H1 (cell line): ENCODE measurements around the gene DIAPH1. TPM values are rescaled to one million over a fixed set of nuclear protein-coding genes. Genes with fewer than 3 reads are reported as not detected.
A peak's percentile ranks its signal among the peaks of the same experiment; 100 is the strongest.

Experiments
- CTCF ChIA-PET: fragments of 300-600 bp; sonication (Branson Sonifier 250); formaldehyde crosslinking; loops from one replicate; lab custom pipeline; 2021; ENCODE audit not compliant: partially characterized antibody; lab: Charles Lee
- POLR2A ChIA-PET: fragments of 300-600 bp; sonication (Branson Sonifier 250); formaldehyde crosslinking; loops from one replicate; lab custom pipeline; 2021; ENCODE audit warnings: inconsistent platforms; ENCODE audit not compliant: partially characterized antibody; lab: Charles Lee
- DNase-seq, 2 experiments: peaks; one replicate each; pipeline versions ENCODE4 v3.0.0 to v3.0.0-alpha.2; 2010 to 2022; ENCODE audit warnings: low spot score in 2 of 2, low read depth in 1 of 2, mixed read lengths in 1 of 2
- FAIRE-seq: peaks from 2 replicates; lab custom pipeline; 2011; peaks lifted over from hg19 to GRCh38; lab: Jason Lieb, UNC
- H2AFZ ChIP-seq: 2 replicates; pipeline ENCODE4 v1.8.1; 2012; ENCODE audit warnings: low read length, inconsistent platforms
- H2AK5ac ChIP-seq: 2 replicates; pipeline ENCODE4 v1.6.1; 2013; ENCODE audit warnings: low read depth, low read length
- H2BK120ac ChIP-seq: replicated peaks from 2 replicates; pipeline ENCODE3; 2013; ENCODE audit warnings: low read depth, low read length, inconsistent platforms
- H2BK12ac ChIP-seq: 2 replicates; pipeline ENCODE4 v1.6.1; 2013; ENCODE audit warnings: low read depth, low read length
- H2BK15ac ChIP-seq: 2 replicates; pipeline ENCODE4 v1.6.1; 2013; ENCODE audit warnings: low read length
- H2BK20ac ChIP-seq: 2 replicates; pipeline ENCODE4 v1.6.1; 2013; ENCODE audit warnings: low read length
- H2BK5ac ChIP-seq: 2 replicates; pipeline ENCODE4 v1.6.1; 2013; ENCODE audit warnings: low read depth, low read length
- H3K14ac ChIP-seq: 2 replicates; pipeline ENCODE4 v1.6.1; 2013; ENCODE audit warnings: inconsistent platforms; ENCODE audit not compliant: insufficient read length
- H3K18ac ChIP-seq: 2 replicates; pipeline ENCODE4 v1.6.1; 2013; ENCODE audit warnings: low read length; ENCODE audit errors: extremely low read depth
- H3K23ac ChIP-seq: 2 replicates; pipeline ENCODE4 v1.6.1; 2013; ENCODE audit warnings: inconsistent platforms; ENCODE audit not compliant: insufficient read length
- H3K23me2 ChIP-seq: 2 replicates; pipeline ENCODE4 v1.6.1; 2013; ENCODE audit warnings: low read depth, low read length
- H3K27ac ChIP-seq: 2 replicates; pipeline ENCODE4 v1.6.1; 2011; ENCODE audit warnings: low read depth, low read length, inconsistent platforms
- H3K27me3 ChIP-seq, 4 experiments: replicated peaks in 1 of 4; 1 replicate in 1 of 4; 2 replicates in 3 of 4; pipeline versions ENCODE4 v1.6.1 to v1.8.1; 2011 to 2013; ENCODE audit warnings: low read length in 3 of 4, mild to moderate bottlenecking in 3 of 4, inconsistent platforms in 2 of 4, mixed read lengths in 2 of 4, moderate library complexity in 1 of 4; ENCODE audit not compliant: control insufficient read depth in 3 of 4, insufficient read depth in 3 of 4; ENCODE audit errors: extremely low read depth in 1 of 4
- H3K36me3 ChIP-seq, 4 experiments: 2 replicates each; pipeline versions ENCODE4 v1.6.1 to v1.8.1; 2011 to 2013; ENCODE audit warnings: mild to moderate bottlenecking in 4 of 4, low read length in 3 of 4, moderate library complexity in 2 of 4, control low read depth in 1 of 4, inconsistent platforms in 1 of 4; ENCODE audit not compliant: insufficient read depth in 4 of 4, control insufficient read depth in 2 of 4
- H3K4ac ChIP-seq: replicated peaks from 2 replicates; pipeline ENCODE3; 2013; ENCODE audit warnings: low read length, low read depth, mixed read lengths, inconsistent platforms; ENCODE audit not compliant: insufficient read length
- H3K4me1 ChIP-seq, 4 experiments: replicated peaks in 1 of 4; 1 replicate in 1 of 4; 2 replicates in 3 of 4; pipeline versions ENCODE4 v1.6.1 to v1.8.1; 2011 to 2013; ENCODE audit warnings: low read length in 3 of 4, inconsistent platforms in 2 of 4, mixed read lengths in 1 of 4; ENCODE audit not compliant: insufficient read depth in 4 of 4, control insufficient read depth in 3 of 4
- H3K4me2 ChIP-seq, 2 experiments: 2 replicates each; pipeline versions ENCODE4 v1.6.1 to v1.8.1; 2011 to 2013; ENCODE audit warnings: low read depth in 2 of 2, low read length in 2 of 2, control low read depth in 1 of 2, inconsistent platforms in 1 of 2, mild to moderate bottlenecking in 1 of 2; ENCODE audit not compliant: insufficient read depth in 1 of 2
- H3K4me3 ChIP-seq, 4 experiments: fragments of 200-600, 300-600 bp in 1 of 4; sonication (generic), shearing (Covaris generic), sonication (Bioruptor Twin) in 1 of 4; 2 replicates each; pipeline versions ENCODE4 v1.5.1 to v1.8.1; 2011 to 2016; ENCODE audit warnings: low read length in 4 of 4, low read depth in 3 of 4, control low read depth in 2 of 4, inconsistent platforms in 2 of 4, mild to moderate bottlenecking in 2 of 4, mixed read lengths in 1 of 4, moderate library complexity in 1 of 4; ENCODE audit not compliant: insufficient read depth in 2 of 4; ENCODE audit errors: extremely low read depth in 1 of 4
- H3K56ac ChIP-seq: replicated peaks from 2 replicates; pipeline ENCODE3; 2013; ENCODE audit warnings: low read depth, mild to moderate bottlenecking, mixed read lengths, low read length, inconsistent platforms; ENCODE audit not compliant: insufficient read length
- H3K79me1 ChIP-seq: 2 replicates; pipeline ENCODE4 v1.6.1; 2013; ENCODE audit warnings: low read depth, low read length, control low read depth
- H3K79me2 ChIP-seq, 2 experiments: 2 replicates each; pipeline versions ENCODE4 v1.6.1 to v1.8.1; 2012 to 2013; ENCODE audit warnings: low read length in 2 of 2, mild to moderate bottlenecking in 2 of 2, inconsistent platforms in 1 of 2; ENCODE audit not compliant: insufficient read depth in 2 of 2, control insufficient read depth in 1 of 2
- H3K9ac ChIP-seq, 4 experiments: replicated peaks in 1 of 4; 1 replicate in 1 of 4; 2 replicates in 3 of 4; pipeline versions ENCODE4 v1.6.1 to v1.8.1; 2011 to 2013; ENCODE audit warnings: low read depth in 3 of 4, low read length in 3 of 4, control low read depth in 2 of 4, mild to moderate bottlenecking in 2 of 4, moderate library complexity in 2 of 4, inconsistent platforms in 1 of 4; ENCODE audit errors: extremely low read depth in 1 of 4
- H3K9me3 ChIP-seq, 2 experiments: 2 replicates each; pipeline versions ENCODE4 v1.6.1 to v1.8.1; 2012 to 2013; ENCODE audit warnings: mild to moderate bottlenecking in 2 of 2, moderate library complexity in 2 of 2, control low read depth in 1 of 2, inconsistent platforms in 1 of 2, low read depth in 1 of 2, low read length in 1 of 2, mixed read lengths in 1 of 2; ENCODE audit not compliant: insufficient read depth in 2 of 2
- H4K20me1 ChIP-seq, 2 experiments: replicated peaks in 1 of 2; 2 replicates each; pipeline versions ENCODE3 to v1.8.1; 2011 to 2013; ENCODE audit warnings: inconsistent platforms in 2 of 2, low read length in 2 of 2, mild to moderate bottlenecking in 1 of 2; ENCODE audit not compliant: insufficient read depth in 2 of 2, control insufficient read depth in 1 of 2
- H4K5ac ChIP-seq: 2 replicates; pipeline ENCODE4 v1.6.1; 2013; ENCODE audit warnings: low read length, low read depth, mixed read lengths, inconsistent platforms; ENCODE audit not compliant: insufficient read length
- H4K8ac ChIP-seq: 2 replicates; pipeline ENCODE4 v1.8.0; 2013; ENCODE audit warnings: mild to moderate bottlenecking, moderate library complexity, low read length, inconsistent platforms; ENCODE audit not compliant: insufficient read depth; ENCODE audit errors: extremely low read depth
- H4K91ac ChIP-seq: replicated peaks from 2 replicates; pipeline ENCODE3; 2013; ENCODE audit warnings: low read length, mixed read lengths, inconsistent platforms; ENCODE audit not compliant: insufficient read length
- ASH2L ChIP-seq: fragments of 200-600, 300-600 bp; sonication (generic); IDR thresholded peaks from one replicate; pipeline ENCODE4 v1.7.1; 2017; ENCODE audit warnings: low read length
- CREB1 ChIP-seq: IDR thresholded peaks from 2 replicates; pipeline ENCODE4 v1.6.1; 2012; ENCODE audit warnings: inconsistent platforms
- EP300 ChIP-seq, 2 experiments: IDR thresholded peaks; 1 replicate in 1 of 2; 2 replicates in 1 of 2; pipeline ENCODE4 v1.6.1; 2011 to 2012; ENCODE audit warnings: low read depth in 2 of 2, low read length in 2 of 2, mild to moderate bottlenecking in 2 of 2, borderline replicate concordance in 1 of 2, inconsistent platforms in 1 of 2, moderate library complexity in 1 of 2
- FOSL1 ChIP-seq: IDR thresholded peaks from 2 replicates; pipeline ENCODE4 v1.6.1; 2011; ENCODE audit warnings: mild to moderate bottlenecking, low read depth, low read length, moderate library complexity; ENCODE audit not compliant: insufficient read depth
- HDAC6 ChIP-seq: IDR thresholded peaks from one replicate; pipeline ENCODE4 v1.7.1; 2012; ENCODE audit warnings: low read depth, mild to moderate bottlenecking, inconsistent platforms, low read length, moderate library complexity
- RAD21 ChIP-seq, 2 experiments: IDR thresholded peaks in 1 of 2; conservative IDR thresholded peaks in 1 of 2; 2 replicates each; pipeline ENCODE4 v1.6.1; 2011; ENCODE audit warnings: low read depth in 2 of 2, low read length in 2 of 2, improper control_type of control experiment in 1 of 2, inconsistent platforms in 1 of 2, mild to moderate bottlenecking in 1 of 2, moderate library complexity in 1 of 2
- RFX5 ChIP-seq: IDR thresholded peaks from 2 replicates; pipeline ENCODE4 v1.6.1; 2011; ENCODE audit warnings: low read depth, low read length, improper control_type of control experiment, borderline replicate concordance
- SIN3A ChIP-seq, 2 experiments: IDR thresholded peaks in 1 of 2; conservative IDR thresholded peaks in 1 of 2; 2 replicates each; pipeline ENCODE4 v1.6.1; 2011 to 2012; ENCODE audit warnings: low read length in 2 of 2, improper control_type of control experiment in 1 of 2, low read depth in 1 of 2, mild to moderate bottlenecking in 1 of 2
- SIRT6 ChIP-seq: IDR thresholded peaks from one replicate; pipeline ENCODE4 v1.7.1; 2012; ENCODE audit warnings: low read length, inconsistent platforms
- SP1 ChIP-seq: IDR thresholded peaks from 2 replicates; pipeline ENCODE4 v1.6.1; 2011; ENCODE audit warnings: low read depth, low read length
- SP4 ChIP-seq: IDR thresholded peaks from 2 replicates; pipeline ENCODE4 v1.6.1; 2012; ENCODE audit warnings: low read length, inconsistent platforms
- TAF1 ChIP-seq: IDR thresholded peaks from 2 replicates; pipeline ENCODE4 v1.6.1; 2011; ENCODE audit warnings: mild to moderate bottlenecking, low read depth, low read length
- TBP ChIP-seq: IDR thresholded peaks from 2 replicates; pipeline ENCODE4 v1.6.1; 2011; ENCODE audit warnings: low read depth, low read length, improper control_type of control experiment
- WGBS, 2 experiments: shearing (Covaris generic) in 1 of 2; methylation state at CpG; one replicate each; pipeline versions ENCODE4 v1.1.6 to v1.1.7; 2013 to 2015; ENCODE audit warnings: low lambda C conversion rate in 2 of 2, mixed read lengths in 2 of 2, inconsistent platforms in 1 of 2, low coverage in 1 of 2, missing lambda C conversion rate in 1 of 2; ENCODE audit not compliant: insufficient replicate concordance in 2 of 2, insufficient coverage in 1 of 2, insufficient read length in 1 of 2; ENCODE audit errors: extremely low coverage in 1 of 2, missing lambda C conversion rate in 1 of 2; 5-methylcytosine and 5-hydroxymethylcytosine counted together
- polyA plus RNA-seq, 7 experiments: library from polyadenylated mRNA; depleted of rRNA in 3 of 7; stranded (reverse) in 5 of 7; unstranded in 2 of 7; fragments of >200 nt in 5 of 7; fragments of 200-250 nt in 2 of 7; gene quantifications; 1 replicate in 5 of 7; 2 replicates in 1 of 7; 4 replicates in 1 of 7; pipeline versions ENCODE4 v1.2.1 to v1.2.3, GENCODE V29; 2011 to 2013; ENCODE audit warnings: missing spikeins in 2 of 7, mixed read lengths in 2 of 7
- total RNA-seq: library from RNA; stranded (reverse); fragmentation: NEBNext Ultra II Directional; extraction: Animal tissue kit (Norgen Biotek cat#: 25700); gene quantifications from 2 replicates; pipeline ENCODE4 v1.2.1, GENCODE V29; 2021

Gene DIAPH1
- total and polyA plus RNA-seq, 2 of the 8 experiments (the other 6 are each of a cell fraction or from before 2014, with no cell fraction given) = 61.2 to 114 TPM

- H2BK120ac ChIP-seq = no peak overlapping the region
- peaks cover 2 to 16% (median 4%) of the 10 kb centered on the region in 4 experiments; a peak in 6 of 8 replicates for H3K36me3 ChIP-seq
- H3K14ac ChIP-seq = no peak overlapping the region
- DNase-seq (peak; percentile 56 to 62), FAIRE-seq (peak; percentile 99)
- no peak overlapping the region; a peak in 1 of 7 replicates for H3K9ac ChIP-seq
- no peak overlapping the region for H3K4ac ChIP-seq
- peak overlapping the region; percentile 18 for H4K5ac ChIP-seq
- H4K20me1 ChIP-seq = no peaks in the 10 kb centered on the region
- no peaks in the 10 kb centered on the region for H3K79me1 ChIP-seq
- H3K79me2 ChIP-seq = no peaks in the 10 kb centered on the region
- no peaks in the 10 kb centered on the region for H3K27me3 ChIP-seq
- 19% methylated on average over 5 of the region's 5 CpGs; no CpG with 5 or more reads in 1 of the 2 experiments for WGBS, 2 experiments
- H3K4me3 ChIP-seq = no peak overlapping the region
- no peak overlapping the region for H3K18ac ChIP-seq
- no peak overlapping the region for H3K56ac ChIP-seq
- H3K4me2 ChIP-seq = no peak overlapping the region
- H2AFZ ChIP-seq = no peak overlapping the region
- no peak overlapping the region; the same call in 1 of the 2 replicates for H2BK5ac ChIP-seq
- no peak overlapping the region for H2AK5ac ChIP-seq
- no peak overlapping the region for H2BK15ac ChIP-seq
- POLR2A ChIA-PET = interaction anchor here (0.9 to 1.5 kb wide), 6 partner anchors 51 to 341 kb away, joined by 3 to 6 read pairs (median 3); partner anchors contain the start of genes PCDHB14, PCDHB15, PCDHGA11 and PCDHGB1
- no peak overlapping the region for H3K23ac ChIP-seq
- H3K23me2 ChIP-seq = no peaks in the 10 kb centered on the region
- H4K91ac ChIP-seq = no peak overlapping the region
- H2BK20ac ChIP-seq = no peak overlapping the region
- no peak overlapping the region for H2BK12ac ChIP-seq
- H3K9me3 ChIP-seq = no peaks in the 10 kb centered on the region
- peak overlapping the region; percentile 26; the same call in 1 of the 2 replicates for H3K27ac ChIP-seq
- CTCF ChIA-PET = interaction anchor here (0.5 to 3.7 kb wide), 109 partner anchors 8 to 758 kb away, joined by 3 to 43 read pairs (median 5); partner anchors contain the start of genes DIAPH1, HDAC3, PCDHA4 and PCDHB10
- no peak overlapping the region for H4K8ac ChIP-seq
- peaks cover 0 to 7% (median 3%) of the 10 kb centered on the region in 4 experiments; a peak in 4 of 7 replicates for H3K4me1 ChIP-seq
- TF ChIP-seq SIRT6 = no peak
- no peak for TF ChIP-seq FOSL1
- TF ChIP-seq SP1 = peak; percentile 77
- TF ChIP-seq RAD21 (IDR thresholded peaks at IDR 0.05 in 1 of 2, conservative IDR thresholded peaks at IDR 0.05 in 1 of 2; ENCODE audit: low read depth in 2 of 2, low read length in 2 of 2) = peak; percentile 55 to 65
- TF ChIP-seq SIN3A (conservative IDR thresholded peaks at IDR 0.05 in 1 of 2, IDR thresholded peaks at IDR 0.05 in 1 of 2; ENCODE audit: low read depth in 1 of 2, low read length in 2 of 2) = 0 out of 4 replicates have a peak, but pooled peaks of 1 of the 2 experiments have one; percentile 33
- no peak for TF ChIP-seq RFX5
- TF ChIP-seq EP300 (IDR thresholded peaks at IDR 0.05; ENCODE audit: borderline replicate concordance in 1 of 2, low read depth in 2 of 2, low read length in 2 of 2) = peak in 1 of 2 experiments; percentile 89; a peak in 2 of 3 replicates
- TF ChIP-seq TAF1 = no peak
- peak; percentile 54; the same call in 1 of the 2 replicates for TF ChIP-seq TBP
- no peak for TF ChIP-seq HDAC6
- TF ChIP-seq CREB1 = peak; percentile 96
- TF ChIP-seq ASH2L = no peak
- TF ChIP-seq SP4 = 0 out of 2 replicates have a peak, but pooled peaks have one; percentile 76
Measured at GRCh38 chr5:141564216-141564692, 54.5 kb downstream of the DIAPH1 start.
